Activated CD8-positive, alpha-beta memory T cell treated with anti-CD3 and anti-CD28 coated beads, Interleukin-2, amount 50 U/mL, for 48 hours (primary cell): ENCODE results near the gene CAND1.
"Not testable (repeated sequence)": the region's sequence is repeated elsewhere in the genome, so short reads cannot be mapped to it uniquely, and the experiment has no call there.

ENCODE experiments used
- DNase-seq: peaks from one replicate; pipeline ENCODE4 v3.0.0-alpha.2; 2020

Gene CAND1

DNA sequence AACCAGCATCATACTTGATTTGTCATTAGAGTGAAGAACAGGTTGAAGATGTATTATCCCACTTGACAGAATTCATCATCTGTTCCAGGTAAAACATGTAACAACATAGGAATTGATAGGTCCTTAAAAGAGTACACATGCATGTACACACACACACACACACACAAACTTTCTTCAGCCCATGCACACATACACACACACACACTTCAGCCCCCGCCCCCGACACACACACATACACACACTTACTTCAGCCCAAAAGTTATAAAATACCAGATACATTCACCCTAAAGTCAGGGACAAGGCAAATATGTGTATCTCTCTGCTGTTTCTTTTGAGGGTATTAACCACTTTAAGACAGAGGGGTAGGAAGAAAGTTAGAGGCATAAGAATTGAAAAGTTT is 15.4 kb downstream of the CAND1 start:
- DNase-seq, result no peak

GRCh38 chr12:67286257-67286656 is 17.1 kb downstream of the CAND1 start:
- no peak for DNase-seq

DNA sequence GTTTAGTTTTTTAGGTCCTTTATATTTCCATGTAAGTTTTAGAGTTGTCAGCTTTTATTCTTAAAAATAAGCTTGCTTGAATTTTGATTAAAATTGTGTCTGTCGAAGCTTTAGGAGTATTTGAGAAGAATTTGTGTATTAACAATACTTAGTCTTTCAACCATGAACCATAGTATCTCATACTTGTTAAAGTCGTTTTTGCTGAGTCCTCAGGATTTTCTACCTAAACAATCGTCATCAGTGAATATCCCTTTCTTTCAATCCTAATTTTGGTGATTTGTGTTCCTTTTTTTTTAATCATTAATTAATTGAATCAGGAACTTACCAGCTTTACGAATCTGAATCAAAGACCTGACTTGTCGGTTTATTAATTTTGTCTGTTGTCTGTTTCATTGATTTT is 18.2 kb downstream of the CAND1 start:
- no peak for DNase-seq

DNA sequence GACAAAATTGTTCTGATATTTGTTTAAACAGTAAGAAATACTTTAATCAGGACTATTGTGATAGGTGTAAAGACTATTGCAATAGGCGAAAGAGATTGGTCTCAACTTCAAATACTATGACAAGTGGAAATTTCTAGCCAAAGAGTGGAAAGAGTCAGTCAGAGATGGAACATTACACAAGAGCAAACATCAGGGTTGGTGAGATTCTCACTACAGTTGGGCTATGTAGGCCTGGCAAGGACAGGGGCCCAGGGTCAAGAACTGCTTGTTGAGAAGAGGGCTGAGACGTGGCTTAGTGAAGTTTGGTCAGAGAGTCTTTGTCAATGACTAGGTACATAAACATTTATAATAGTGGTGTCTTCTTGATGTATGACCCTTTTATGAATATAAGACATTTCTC is 19.4 kb downstream of the CAND1 start:
- no peak for DNase-seq

DNA sequence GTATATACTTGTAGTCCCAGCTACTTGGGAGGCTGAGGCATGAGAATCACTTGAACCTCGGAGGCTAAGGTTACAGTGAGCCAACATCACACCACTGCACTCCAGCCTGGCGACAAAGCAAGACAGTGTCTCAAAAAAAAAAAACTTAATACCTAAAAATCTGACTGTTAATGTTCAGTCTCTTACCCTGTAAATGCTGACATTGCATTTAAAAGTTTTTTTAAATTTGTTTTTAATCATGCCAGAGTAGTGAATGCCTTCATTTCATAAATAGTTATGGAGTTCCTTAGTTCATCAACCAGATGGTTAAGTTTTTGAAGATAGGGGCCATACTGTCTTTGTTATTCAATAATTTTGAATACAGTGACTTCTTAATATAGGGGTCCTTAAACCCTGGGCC is 21.2 kb downstream of the CAND1 start:
- DNase-seq, result no peak

DNA sequence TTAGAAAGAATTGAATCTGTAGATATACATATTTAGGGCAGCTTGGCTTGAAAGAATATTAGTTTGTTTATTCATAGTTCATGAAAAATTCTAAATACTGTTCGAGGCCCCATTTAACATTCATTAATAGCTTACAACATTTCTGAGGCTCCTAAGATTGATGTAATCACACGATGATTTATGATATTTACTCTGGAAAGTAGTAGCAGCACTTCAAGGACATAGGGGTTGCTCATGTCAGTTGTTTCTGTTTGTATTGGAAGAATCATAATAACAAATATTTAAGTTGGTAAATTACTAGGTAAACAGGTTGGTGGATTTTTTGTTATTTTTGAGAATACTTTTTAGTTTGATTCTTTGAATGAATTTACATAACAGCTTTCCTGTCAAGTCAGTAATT is 30.4 kb downstream of the CAND1 start:
- no peak for DNase-seq

DNA sequence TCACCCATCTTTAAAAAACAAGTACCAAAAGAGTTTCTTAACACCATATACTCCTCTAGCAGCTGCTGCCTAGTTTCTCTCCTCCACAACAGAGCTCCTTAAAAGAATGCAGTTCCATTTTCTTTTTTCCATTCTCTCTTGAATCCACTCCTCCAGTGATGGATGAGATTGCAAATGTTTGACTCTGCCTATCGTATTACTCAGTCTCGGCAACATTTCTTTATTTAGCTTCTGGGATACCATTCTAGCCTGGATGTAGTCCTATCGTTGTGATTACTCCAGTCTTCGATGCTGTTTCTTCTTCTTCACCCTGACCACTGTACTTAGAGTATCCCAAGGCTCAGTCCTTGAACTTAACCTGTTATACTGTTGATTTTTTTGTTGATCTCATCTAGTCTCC is 30.8 kb downstream of the CAND1 start:
- DNase-seq, result no peak

DNA sequence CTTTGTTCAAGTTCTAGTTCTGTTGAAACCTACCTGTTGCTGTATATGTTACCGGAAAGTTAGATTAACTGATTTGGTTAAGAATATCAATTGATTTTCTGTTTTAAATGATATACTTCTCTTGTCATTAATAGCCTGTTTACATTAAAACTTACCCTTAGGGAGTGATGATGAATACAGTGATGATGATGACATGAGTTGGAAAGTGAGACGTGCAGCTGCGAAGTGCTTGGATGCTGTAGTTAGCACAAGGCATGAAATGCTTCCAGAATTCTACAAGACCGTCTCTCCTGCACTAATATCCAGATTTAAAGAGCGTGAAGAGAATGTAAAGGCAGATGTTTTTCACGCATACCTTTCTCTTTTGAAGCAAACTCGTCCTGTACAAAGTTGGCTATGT is 33.0 kb downstream of the CAND1 start:
- DNase-seq, result no peak

- DNase-seq, result no peak
These were observed 36.4 kb downstream of the CAND1 start for GRCh38 chr12:67305544-67305943.

DNA sequence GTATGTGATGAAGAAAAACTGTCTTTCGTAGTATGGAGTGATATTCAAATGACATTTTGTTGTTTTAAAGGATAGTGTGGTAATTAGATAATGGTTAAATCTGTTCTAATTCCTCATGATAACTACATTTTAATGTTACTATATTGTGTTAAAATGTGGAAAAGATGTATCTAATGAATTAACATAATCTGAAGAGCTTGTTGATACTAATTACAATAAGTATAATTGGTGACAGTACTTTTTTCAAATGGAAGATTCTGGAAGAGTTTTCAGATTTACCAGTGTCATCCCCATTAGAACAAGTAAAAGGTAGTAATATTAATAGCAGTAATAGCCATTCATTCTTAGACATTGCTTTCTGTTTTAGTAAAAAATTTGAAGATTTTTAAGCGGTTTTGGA is 37.6 kb downstream of the CAND1 start:
- DNase-seq, result no peak

- no peak for DNase-seq
These were observed 46.5 kb downstream of the CAND1 start for GRCh38 chr12:67315661-67316060.

DNA sequence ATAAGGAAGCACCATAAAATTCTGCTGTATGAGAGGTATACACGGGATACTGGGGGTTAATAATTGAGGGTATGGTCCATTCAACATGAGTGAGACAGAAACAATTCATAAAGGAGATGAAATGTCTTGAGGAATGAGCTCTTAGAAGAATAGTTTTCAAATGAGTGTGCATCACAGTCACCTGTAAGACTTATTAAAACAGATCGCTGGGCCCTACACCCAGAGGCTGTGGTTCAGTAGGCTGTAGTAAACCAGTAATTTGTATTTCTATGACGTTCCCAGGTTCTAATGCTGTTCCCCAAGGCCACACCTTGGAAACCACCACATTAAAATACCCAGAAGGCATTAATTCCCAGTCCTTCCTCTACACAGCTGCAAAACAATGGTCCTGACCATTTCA is 49.6 kb downstream of the CAND1 start:
- no peak for DNase-seq

DNA sequence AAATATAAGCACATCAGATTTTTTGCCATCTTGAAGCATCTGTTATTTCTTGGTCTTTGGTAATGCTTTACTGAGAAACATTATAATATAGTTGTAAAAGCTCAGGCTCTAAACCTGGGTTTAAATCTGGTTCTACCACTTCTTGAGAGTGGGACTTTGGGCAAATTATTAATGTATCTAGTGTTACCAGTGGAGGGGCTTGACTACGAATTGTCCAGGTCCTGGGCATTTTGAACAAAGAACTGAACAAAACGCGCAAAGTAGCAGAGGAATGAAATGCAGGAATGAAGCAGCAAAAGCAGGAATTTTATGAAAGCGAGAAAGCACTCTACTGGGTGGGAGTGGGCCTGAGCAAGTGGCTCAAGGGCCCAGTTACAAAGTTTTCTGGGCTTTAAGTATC is 50.8 kb downstream of the CAND1 start:
- DNase-seq, result no peak

- no peak for DNase-seq
These were observed 51.6 kb downstream of the CAND1 start for GRCh38 chr12:67320614-67321295.

GRCh38 chr12:67322580-67322979 is 53.4 kb downstream of the CAND1 start:
- DNase-seq, result no peak

DNA sequence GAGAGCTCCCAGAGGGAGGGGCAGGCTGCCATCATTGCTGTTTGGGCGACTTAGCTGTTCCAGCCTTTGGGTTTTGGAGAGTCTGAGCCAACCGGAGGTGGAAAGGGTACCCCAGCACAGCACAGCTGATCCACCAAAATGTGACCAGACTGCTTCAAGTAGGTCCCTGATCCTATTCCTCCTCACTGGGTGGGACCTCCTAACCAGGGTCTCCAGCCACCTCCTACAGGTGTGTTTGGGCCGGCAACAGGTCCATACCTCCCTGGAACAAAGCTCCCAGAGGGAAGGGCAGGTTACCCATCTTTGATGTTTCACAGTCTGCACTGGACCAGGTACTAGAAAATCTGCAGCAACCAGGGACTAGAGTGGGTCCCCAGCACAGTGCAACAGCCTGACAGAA is 53.8 kb downstream of the CAND1 start:
- DNase-seq, result no peak

- no peak for DNase-seq
These were observed 57.5 kb downstream of the CAND1 start for GRCh38 chr12:67326637-67327036.

GRCh38 chr12:67327466-67327865 is 58.3 kb downstream of the CAND1 start:
- DNase-seq, result no peak

- no peak for DNase-seq
These were observed 62.0 kb downstream of the CAND1 start for GRCh38 chr12:67331123-67331522.

DNA sequence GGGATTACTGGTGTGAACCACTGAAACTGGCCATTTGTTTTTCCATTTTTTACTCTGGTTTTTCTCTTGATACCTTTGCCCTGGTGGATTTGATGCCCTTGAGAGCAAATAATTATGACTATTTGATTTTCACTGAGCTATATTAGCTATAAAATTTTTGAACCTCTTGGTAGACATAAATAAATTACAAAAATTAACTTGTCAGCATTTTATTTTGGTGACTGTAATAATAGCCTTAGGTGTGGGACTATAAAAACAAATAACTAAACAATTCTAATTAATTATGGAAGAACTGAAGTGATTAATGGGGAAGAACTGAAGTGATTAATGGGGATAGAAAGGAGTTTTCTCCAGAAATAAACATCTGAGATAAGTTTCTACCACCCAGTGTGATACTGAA is 62.7 kb downstream of the CAND1 start:
- DNase-seq, result no peak

DNA sequence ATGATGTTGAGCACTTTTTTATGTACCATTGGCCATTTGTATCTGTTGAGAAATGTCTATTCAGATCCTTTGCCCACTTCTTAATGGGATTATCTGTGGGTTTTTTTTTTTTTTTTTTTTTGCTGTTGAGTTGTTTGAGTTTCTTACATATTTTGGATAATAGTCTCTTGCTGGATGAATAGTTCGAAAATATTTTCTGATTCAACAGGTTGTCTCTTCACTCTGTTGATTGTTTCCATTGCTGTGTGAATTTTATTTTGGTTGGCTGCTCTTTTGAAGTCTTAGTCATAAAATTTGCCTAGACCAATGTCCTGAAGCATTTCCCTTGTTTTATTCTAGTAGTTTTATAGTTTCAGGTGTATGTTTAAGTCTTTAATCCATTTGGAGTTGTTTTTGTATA is 64.5 kb downstream of the CAND1 start:
- DNase-seq, result no peak

DNA sequence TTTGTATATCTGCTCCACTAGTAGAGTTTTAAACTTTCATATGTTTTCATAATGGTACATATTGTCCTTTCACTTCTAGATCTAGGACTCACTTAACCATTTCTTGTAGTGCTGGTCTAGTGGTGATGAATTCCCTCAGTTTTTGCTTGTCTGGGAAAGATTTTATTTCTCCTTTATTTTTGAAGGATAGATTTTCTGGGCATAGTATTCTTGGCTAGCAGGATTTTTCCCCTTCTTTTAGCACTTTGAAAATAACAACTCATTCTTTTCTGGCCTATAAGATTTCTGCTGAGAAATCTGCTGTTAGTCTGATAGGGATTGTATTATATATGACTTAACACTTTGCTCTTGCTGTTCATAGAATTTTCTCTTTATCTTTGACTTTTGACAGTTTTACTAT is 69.3 kb downstream of the CAND1 start:
- DNase-seq, result no peak

DNA sequence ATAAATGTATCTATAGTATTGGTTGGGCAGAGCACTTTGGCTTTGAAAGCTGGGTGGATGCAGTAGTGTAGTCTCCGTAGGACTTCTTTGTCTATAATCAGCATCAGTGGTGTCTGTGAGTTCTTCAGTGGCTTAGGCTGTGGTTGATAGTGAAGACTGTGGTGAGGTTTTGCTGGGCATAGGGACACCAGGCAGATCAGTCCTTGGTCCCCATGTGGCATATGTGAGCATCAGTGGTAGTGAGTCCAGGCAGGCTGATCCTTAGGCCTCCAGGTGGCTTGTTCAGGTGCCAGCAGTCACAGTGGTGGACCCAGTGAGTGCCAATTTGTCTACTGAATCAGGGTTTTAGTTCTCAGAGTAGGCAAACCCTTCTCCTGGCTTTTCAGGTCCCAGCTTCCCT is 70.4 kb downstream of the CAND1 start:
- DNase-seq, result no peak

DNA sequence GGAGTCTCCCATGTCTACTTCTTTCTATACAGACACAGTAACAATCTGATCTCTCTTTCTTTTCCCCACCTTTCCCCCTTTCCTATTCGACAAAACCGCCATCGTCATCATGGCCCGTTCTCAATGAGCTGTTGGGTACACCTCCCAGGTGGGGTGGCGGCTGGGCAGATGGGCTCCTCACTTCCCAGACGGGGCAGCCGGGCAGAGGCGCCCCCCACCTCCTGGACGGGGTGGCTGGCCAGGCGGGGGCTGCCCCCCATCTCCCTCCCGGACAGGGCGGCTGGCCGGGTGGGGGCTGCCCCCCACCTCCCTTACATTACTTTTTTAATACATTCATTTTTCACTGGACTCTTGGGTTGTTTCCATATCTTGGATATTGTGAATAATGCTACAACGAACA is 71.9 kb downstream of the CAND1 start:
- DNase-seq, result not testable (repeated sequence)

DNA sequence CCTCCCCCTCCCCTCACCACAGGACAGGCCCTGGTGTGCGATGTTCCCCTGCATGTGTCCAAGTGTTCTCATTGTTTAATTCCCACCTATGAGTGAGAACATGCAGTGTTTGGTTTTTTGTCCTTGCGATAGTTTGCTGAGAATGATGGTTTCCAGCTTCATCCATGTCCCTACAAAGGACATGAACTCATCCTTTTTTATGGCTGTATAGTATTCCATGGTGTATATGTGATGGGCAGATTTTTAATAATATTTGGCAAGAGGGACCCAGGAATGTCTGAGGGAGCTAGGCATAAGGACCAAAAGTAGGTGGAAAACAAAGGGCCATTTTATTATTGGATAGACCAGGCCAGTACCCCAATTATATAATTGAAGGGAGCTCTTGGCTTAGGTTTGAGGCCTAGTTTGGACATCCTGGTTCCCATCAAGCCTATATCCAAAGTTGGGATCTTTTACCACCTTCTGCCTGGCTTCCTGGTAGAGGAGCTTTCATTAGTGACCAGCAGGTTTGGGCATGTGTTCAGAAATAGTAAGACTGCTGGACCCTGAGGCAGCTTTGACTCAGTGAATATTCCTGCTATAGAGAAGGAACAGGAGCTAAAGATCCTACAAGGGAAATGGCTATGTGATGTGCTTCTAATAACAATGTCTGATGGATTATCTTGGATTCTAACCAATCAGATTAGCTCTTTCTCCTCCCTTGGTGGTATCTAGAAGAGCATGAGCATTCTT is 76.0 kb downstream of the CAND1 start:
- no peak for DNase-seq
